GM12875 (cell line): ENCODE data around the gene CST5.
"Not testable (repeated sequence)": the region's sequence is repeated elsewhere in the genome, so short reads cannot be mapped to it uniquely, and the experiment has no call there.

Experiments used
- H3K4me3 ChIP-seq: one replicate; pipeline ENCODE4 v1.5.1; 2011; ENCODE audit warnings: low read depth, low read length, control low read depth
- TF ChIP-seq, protein P1 (sequence below): IDR thresholded peaks from 2 replicates; pipeline ENCODE4 v1.5.1; 2011; ENCODE audit warnings: low read depth, mild to moderate bottlenecking, control low read depth, inconsistent platforms, low read length, moderate library complexity, borderline replicate concordance; ENCODE audit not compliant: insufficient read depth

CST5 gene

DNA sequence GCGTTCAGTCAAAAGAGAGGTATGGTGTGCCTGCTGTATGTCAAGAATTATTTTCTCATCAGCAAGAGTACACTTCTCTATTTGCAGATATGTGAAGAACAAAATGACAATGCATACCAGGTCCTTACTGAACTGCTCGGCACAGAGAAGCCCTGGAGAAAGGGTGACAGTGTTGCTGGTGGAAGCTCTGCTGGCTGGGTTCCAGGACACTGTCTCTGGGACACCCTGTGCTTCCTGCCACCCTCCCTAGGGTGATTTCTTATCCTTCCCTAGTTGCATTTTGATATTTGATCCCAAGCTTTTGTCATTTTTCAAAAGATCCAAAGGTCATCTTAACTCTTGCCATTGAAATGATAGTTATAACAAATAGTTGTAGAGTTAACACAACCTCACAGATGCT lies 8.3 kb upstream of the CST5 start:
- no peak overlapping the region for H3K4me3 ChIP-seq
- TF ChIP-seq, protein P1, sequence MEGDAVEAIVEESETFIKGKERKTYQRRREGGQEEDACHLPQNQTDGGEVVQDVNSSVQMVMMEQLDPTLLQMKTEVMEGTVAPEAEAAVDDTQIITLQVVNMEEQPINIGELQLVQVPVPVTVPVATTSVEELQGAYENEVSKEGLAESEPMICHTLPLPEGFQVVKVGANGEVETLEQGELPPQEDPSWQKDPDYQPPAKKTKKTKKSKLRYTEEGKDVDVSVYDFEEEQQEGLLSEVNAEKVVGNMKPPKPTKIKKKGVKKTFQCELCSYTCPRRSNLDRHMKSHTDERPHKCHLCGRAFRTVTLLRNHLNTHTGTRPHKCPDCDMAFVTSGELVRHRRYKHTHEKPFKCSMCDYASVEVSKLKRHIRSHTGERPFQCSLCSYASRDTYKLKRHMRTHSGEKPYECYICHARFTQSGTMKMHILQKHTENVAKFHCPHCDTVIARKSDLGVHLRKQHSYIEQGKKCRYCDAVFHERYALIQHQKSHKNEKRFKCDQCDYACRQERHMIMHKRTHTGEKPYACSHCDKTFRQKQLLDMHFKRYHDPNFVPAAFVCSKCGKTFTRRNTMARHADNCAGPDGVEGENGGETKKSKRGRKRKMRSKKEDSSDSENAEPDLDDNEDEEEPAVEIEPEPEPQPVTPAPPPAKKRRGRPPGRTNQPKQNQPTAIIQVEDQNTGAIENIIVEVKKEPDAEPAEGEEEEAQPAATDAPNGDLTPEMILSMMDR = no peak

- no peak overlapping the region for H3K4me3 ChIP-seq
- TF ChIP-seq, protein P1 = no peak
Measured at GRCh38 chr20:23884771-23885162, 5.2 kb upstream of the CST5 start.

- TF ChIP-seq, protein P1 = no peak
- H3K4me3 ChIP-seq = no peak overlapping the region
Measured at GRCh38 chr20:23884136-23884770, 4.7 kb upstream of the CST5 start.

DNA sequence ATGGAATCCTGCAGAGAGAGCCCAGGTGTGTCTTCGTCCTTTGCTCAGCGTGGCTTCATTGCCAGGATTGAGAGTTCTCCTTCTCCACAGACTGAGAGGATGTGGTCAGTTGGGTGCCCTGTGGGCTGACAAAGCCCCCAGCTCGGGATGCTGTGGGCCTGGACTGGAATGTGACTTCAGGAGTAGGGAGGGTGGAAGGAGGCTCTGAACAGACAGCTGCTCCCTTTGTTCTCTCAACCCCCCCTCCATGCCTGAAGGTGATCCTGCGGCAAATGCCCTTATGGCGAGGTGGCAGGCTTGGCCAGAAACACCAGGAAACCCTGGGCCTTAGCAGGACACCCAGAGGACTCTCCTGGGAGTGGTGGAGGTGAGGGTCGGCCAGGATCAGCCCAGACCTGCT lies 1.8 kb upstream of the CST5 start:
- no peak overlapping the region for H3K4me3 ChIP-seq
- TF ChIP-seq, protein P1 = no peak

DNA sequence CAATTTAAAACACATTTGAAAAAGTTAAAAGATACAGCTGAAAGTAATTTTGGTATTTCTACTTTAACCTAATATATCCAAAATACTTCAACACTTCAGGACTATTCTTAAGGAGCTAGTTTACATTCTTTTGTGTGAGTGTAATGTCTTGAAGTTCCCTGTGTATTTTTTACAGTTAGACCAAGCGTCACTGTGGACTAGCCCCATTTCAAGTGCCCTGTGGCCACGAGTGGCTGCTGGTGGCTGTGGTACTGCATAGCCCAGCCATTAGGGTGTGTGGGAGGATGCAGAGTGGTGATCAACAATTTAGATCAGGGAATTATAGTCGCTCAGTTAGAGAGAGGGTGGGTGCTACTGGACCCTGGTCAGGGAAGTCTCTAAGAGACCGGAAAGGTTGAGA lies 869 bp upstream of the CST5 start:
- TF ChIP-seq, protein P1 = no peak
- no peak overlapping the region for H3K4me3 ChIP-seq

DNA sequence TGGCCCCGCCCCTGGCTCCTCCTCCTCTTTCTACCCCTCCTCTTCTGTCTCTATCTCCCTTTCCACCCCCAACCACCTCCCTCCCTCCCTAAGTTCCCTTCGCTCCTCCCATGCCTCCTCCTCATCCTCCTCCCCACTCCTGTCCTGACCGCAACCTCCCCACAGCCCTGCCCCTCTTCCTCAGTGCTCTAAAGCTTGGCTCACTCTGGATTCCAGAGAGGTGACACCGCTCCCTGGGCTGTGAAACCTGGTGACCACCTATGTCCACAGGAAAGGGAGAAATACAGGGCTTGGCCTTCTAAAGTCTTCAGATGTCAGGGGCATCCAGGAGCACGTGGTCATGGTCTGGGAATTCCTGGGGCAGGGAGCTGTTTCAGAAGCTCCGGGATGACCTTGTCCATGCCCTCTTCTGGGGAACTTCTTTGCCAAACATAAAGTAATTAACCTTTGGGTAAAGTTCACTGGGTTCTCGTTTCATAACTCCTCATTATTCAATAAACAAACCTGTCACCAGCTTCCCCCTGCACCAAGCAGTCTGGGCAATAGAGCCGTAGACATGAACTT lies 345 bp upstream of the CST5 start:
- no peak overlapping the region for H3K4me3 ChIP-seq
- TF ChIP-seq, protein P1 = no peak

- H3K4me3 ChIP-seq = no peak overlapping the region
- TF ChIP-seq, protein P1 = no peak
Measured at GRCh38 chr20:23878787-23879186, 761 bp downstream of the CST5 start.

DNA sequence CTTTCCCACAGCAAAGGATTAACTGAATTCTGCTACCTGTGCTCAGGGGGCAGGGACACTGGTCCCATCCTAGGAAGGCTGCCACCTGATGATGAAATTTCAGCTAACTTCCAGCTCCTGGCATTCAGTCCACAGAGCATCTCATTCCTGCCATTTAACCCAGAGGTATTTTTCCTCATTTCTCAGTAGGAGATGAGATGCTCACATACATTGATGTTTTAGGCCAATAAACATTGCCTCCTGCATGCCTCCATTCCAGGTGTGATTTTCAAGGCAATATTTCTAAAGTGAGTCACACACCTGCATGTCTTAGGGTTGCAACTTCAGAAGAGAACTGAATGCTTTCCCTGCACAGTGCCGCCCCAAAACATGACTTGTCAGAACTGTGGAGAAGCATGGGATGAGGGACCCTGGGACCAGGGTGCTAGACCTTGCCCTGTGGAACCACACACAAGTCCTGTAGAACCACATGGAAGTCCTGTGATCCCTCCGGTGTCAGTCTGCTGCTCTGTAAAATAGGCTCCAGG lies 1.5 kb downstream of the CST5 start:
- not testable (repeated sequence) for H3K4me3 ChIP-seq
